Measurements from ENCODE around the gene DLG2. TPM values are rescaled to one million over a fixed set of nuclear protein-coding genes. Genes with fewer than 3 reads are reported as not detected.

The DLG2 gene
- total RNA-seq, 1 experiment from 2014 or later: 17.5 TPM

- no peak for TF ChIP-seq SP1 (CRISPR knock-in tag; conservative IDR thresholded peaks at IDR 0.05)
- no peak for TF ChIP-seq FOXP4 (CRISPR knock-in tag; IDR thresholded peaks at IDR 0.05)
- no peak for TF ChIP-seq ZNF219 (CRISPR knock-in tag; IDR thresholded peaks at IDR 0.05; ENCODE audit: borderline replicate concordance)
- no peak for TF ChIP-seq ZNF512 (CRISPR knock-in tag; IDR thresholded peaks at IDR 0.05; ENCODE audit: borderline replicate concordance)
- TF ChIP-seq SMAD3 (CRISPR knock-in tag; IDR thresholded peaks at IDR 0.05; ENCODE audit: borderline replicate concordance): no peak
- TF ChIP-seq NFYB (CRISPR knock-in tag; conservative IDR thresholded peaks at IDR 0.05; ENCODE audit: low read depth): no peak
- TF ChIP-seq STAT6 (CRISPR knock-in tag; conservative IDR thresholded peaks at IDR 0.05; ENCODE audit: low read depth): no peak
- no peak for TF ChIP-seq ESRRA (CRISPR knock-in tag; IDR thresholded peaks at IDR 0.05; ENCODE audit: borderline replicate concordance)
- TF ChIP-seq FOXJ3 (CRISPR knock-in tag; IDR thresholded peaks at IDR 0.05; ENCODE audit: borderline replicate concordance): no peak
- TF ChIP-seq CREB1 (CRISPR knock-in tag; IDR thresholded peaks at IDR 0.05): no peak
- TF ChIP-seq OVOL2 (CRISPR knock-in tag; IDR thresholded peaks at IDR 0.05; ENCODE audit: borderline replicate concordance): no peak
- no peak for TF ChIP-seq ATF1 (CRISPR knock-in tag; IDR thresholded peaks at IDR 0.05)
- ATAC-seq (peak; percentile 83), DNase-seq (ENCODE audit: low spot score) (no peak)
- CTCF ChIA-PET: no interaction called here
- POLR2A ChIA-PET: no interaction called here
- no peak overlapping the region for H3K4me3 Mint-ChIP-seq
- peak overlapping the region; percentile 79 for H3K27ac Mint-ChIP-seq
- peaks cover 17% of the 10 kb centered on the region for H3K4me1 Mint-ChIP-seq
- H3K36me3 Mint-ChIP-seq: no peaks in the 10 kb centered on the region
- no peaks in the 10 kb centered on the region for H3K27me3 Mint-ChIP-seq (ENCODE audit: low read depth)
- peaks cover 8% of the 10 kb centered on the region for H3K9me3 Mint-ChIP-seq
These were observed 661.7 kb downstream of the DLG2 start for GRCh38 chr11:84965484-84965883.

GRCh38 chr11:84963240-84963639, 663.9 kb downstream of the DLG2 start:
- CTCF ChIA-PET: interaction anchor here (0.6 to 1.2 kb wide), 5 partner anchors 39 to 289 kb away, joined by 3 read pairs; no protein-coding TSS in a partner anchor
- peaks cover 17% of the 10 kb centered on the region for H3K4me1 Mint-ChIP-seq
- no peaks in the 10 kb centered on the region for H3K36me3 Mint-ChIP-seq
- H3K27ac Mint-ChIP-seq: no peak overlapping the region
- ATAC-seq: peak; percentile 74
- POLR2A ChIA-PET: no interaction called here
- no peaks in the 10 kb centered on the region for H3K9me3 Mint-ChIP-seq
- H3K27me3 Mint-ChIP-seq (ENCODE audit: low read depth): no peaks in the 10 kb centered on the region
- H3K4me3 Mint-ChIP-seq: no peak overlapping the region
- no peak for DNase-seq (ENCODE audit: low spot score)
- TF ChIP-seq ARID4B (CRISPR knock-in tag; IDR thresholded peaks at IDR 0.05; ENCODE audit: borderline replicate concordance): no peak
- TF ChIP-seq HMGXB4 (CRISPR knock-in tag; IDR thresholded peaks at IDR 0.05): no peak
- no peak for TF ChIP-seq ZNF425 (CRISPR knock-in tag; conservative IDR thresholded peaks at IDR 0.05)
- no peak for TF ChIP-seq TCF7 (CRISPR knock-in tag; IDR thresholded peaks at IDR 0.05; ENCODE audit: low read depth)
- no peak for TF ChIP-seq KAT7 (CRISPR knock-in tag; IDR thresholded peaks at IDR 0.05; ENCODE audit: borderline replicate concordance)
- TF ChIP-seq IRF2 (CRISPR knock-in tag; IDR thresholded peaks at IDR 0.05; ENCODE audit: borderline replicate concordance, low read depth): no peak
- TF ChIP-seq ZBTB43 (CRISPR knock-in tag; IDR thresholded peaks at IDR 0.05): no peak

Data from WTC11 (cell line).